ENCODE results near the gene WARS2. TPM values are rescaled to one million over a fixed set of nuclear protein-coding genes. Genes with fewer than 3 reads are reported as not detected.

WARS2 gene
- total and polyA plus RNA-seq, 7 donors, result 8.4 to 18.8 (median 10.9) TPM

DNA sequence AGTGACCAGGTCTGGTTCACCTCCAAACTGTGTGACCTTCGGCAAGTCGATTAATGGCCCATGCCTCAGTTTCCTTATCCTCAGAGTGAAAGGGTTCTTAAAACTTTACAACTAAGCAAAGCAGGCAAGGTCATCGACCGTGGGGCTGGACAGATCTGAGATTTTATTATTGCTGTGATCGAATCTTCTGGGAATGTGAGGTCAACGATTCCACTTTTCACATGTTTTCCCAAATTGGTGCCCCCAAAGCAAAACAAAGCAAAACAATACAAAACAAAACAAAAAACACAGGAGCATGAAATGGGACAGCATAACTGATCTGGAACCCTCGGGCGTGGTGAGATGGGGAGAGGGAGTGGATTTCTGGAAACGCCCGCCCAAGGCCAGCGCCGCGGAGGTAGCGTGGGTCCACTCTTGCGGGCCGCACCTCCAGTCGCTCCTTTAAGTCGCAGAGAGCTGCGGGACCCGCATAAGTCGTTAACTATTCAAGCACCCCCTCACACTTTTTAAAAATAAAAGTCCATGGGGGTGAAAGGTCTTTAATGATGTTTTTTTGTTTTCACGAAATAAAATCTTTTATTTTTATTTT, 148.1 kb downstream of the WARS2 start:
- no peak overlapping the region for H3K4me3 ChIP-seq
- intact Hi-C loops (cut with DNase I), result no loop called here
- no peak for TF ChIP-seq POLR2AphosphoS5 (IDR thresholded peaks at IDR 0.05)
- TF ChIP-seq POLR2A (IDR thresholded peaks at IDR 0.05), result no peak
- TF ChIP-seq, protein P1, sequence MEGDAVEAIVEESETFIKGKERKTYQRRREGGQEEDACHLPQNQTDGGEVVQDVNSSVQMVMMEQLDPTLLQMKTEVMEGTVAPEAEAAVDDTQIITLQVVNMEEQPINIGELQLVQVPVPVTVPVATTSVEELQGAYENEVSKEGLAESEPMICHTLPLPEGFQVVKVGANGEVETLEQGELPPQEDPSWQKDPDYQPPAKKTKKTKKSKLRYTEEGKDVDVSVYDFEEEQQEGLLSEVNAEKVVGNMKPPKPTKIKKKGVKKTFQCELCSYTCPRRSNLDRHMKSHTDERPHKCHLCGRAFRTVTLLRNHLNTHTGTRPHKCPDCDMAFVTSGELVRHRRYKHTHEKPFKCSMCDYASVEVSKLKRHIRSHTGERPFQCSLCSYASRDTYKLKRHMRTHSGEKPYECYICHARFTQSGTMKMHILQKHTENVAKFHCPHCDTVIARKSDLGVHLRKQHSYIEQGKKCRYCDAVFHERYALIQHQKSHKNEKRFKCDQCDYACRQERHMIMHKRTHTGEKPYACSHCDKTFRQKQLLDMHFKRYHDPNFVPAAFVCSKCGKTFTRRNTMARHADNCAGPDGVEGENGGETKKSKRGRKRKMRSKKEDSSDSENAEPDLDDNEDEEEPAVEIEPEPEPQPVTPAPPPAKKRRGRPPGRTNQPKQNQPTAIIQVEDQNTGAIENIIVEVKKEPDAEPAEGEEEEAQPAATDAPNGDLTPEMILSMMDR (IDR thresholded peaks at IDR 0.05), result no peak
- no peak for TF ChIP-seq EP300 (IDR thresholded peaks at IDR 0.05)
- 13 to 20% methylated on average over 22 of the region's 22 CpGs for WGBS, 2 donors
- peaks cover 0 to 2% (median 0%) of the 10 kb centered on the region in 4 donors for H3K9me3 ChIP-seq
- peaks cover 0 to 18% (median 14%) of the 10 kb centered on the region in 4 donors for H3K4me1 ChIP-seq
- H3K27me3 ChIP-seq, result peaks cover 76 to 100% (median 97%) of the 10 kb centered on the region in 3 donors
- H3K36me3 ChIP-seq, result no peaks in the 10 kb centered on the region
- no peak overlapping the region for H3K27ac ChIP-seq
- no peak for DNase-seq

DNA sequence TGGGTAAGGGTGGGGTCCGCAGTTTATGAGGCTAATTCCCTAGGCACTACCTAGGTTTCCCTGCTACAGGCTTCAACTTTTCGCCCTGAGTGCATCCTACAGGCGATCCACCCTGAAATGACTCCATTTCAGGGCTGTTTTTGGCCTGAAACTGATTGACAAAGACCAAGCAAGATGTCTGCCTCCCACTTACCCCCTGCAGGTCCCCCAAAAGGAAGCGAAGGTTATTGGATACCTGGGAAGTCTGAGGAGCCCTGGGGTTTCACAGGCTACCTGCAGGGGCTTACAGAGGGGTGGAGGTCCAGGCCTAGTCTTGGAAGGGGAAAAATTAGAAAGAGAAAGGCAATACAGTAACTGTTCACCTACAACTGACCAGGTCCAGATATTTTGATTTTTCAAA, 149.0 kb downstream of the WARS2 start:
- Histone ChIP-seq H3K9me3 (peaks cover 0 to 2% (median 0%) of the 10 kb centered on the region in 4 donors), H3K36me3 (no peaks in the 10 kb centered on the region), H3K27me3 (peaks cover 78 to 100% (median 97%) of the 10 kb centered on the region in 3 donors), H3K4me1 (peaks cover 0 to 27% (median 23%) of the 10 kb centered on the region in 4 donors), H3K4me3 (no peak overlapping the region), H3K27ac (no peak overlapping the region)
- no peak for DNase-seq
- intact Hi-C loops (cut with DNase I), result no loop called here
- 6 to 16% methylated on average over 4 of the region's 4 CpGs for WGBS, 2 donors
- no peak for TF ChIP-seq POLR2AphosphoS5 (IDR thresholded peaks at IDR 0.05)
- TF ChIP-seq POLR2A (IDR thresholded peaks at IDR 0.05), result no peak
- no peak for TF ChIP-seq EP300 (IDR thresholded peaks at IDR 0.05)
- TF ChIP-seq, protein P1 (IDR thresholded peaks at IDR 0.05), result no peak

DNA sequence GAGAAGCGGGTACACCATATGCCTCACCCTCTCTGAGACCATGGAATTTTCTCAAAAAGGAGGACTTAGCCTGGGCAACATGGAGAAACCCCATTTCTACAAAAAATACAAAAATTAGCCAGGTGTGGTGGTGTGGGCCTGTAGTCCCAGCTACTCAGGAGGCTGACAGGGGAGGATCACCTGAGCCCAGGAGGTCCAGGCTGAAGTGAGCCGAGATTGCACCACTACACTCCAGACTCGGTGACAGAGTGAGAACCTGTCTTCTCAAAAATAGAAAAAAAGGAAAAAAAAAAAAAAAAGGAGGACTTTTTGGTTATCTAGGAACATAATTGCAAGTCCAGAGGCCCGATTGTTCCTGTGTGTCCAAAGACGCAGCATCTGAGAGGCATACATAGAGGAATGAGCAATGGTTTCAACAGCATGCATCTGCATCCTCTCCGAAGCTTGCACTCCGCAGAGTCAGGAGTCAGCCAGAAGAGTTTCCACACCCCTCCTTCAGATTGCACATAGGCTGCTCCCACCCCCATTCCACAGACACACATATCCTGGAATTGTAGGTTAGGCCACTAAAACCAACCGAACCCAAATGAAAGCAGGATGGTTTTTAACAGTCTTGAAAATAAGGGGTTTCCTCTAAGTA, 149.8 kb downstream of the WARS2 start:
- Histone ChIP-seq H3K4me3 (no peak overlapping the region), H3K4me1 (peaks cover 0 to 34% (median 26%) of the 10 kb centered on the region in 4 donors), H3K27me3 (peaks cover 80 to 100% (median 97%) of the 10 kb centered on the region in 3 donors), H3K27ac (no peak overlapping the region), H3K9me3 (peaks cover 0 to 2% (median 0%) of the 10 kb centered on the region in 4 donors), H3K36me3 (no peaks in the 10 kb centered on the region)
- 43 to 53% methylated on average over 8 of the region's 8 CpGs for WGBS, 2 donors
- TF ChIP-seq EP300 (IDR thresholded peaks at IDR 0.05) (no peak), POLR2AphosphoS5 (IDR thresholded peaks at IDR 0.05) (no peak), POLR2A (IDR thresholded peaks at IDR 0.05) (no peak)
- TF ChIP-seq, protein P1 (IDR thresholded peaks at IDR 0.05), result no peak
- intact Hi-C loops (cut with DNase I), result no loop called here
- DNase-seq, result no peak

DNA sequence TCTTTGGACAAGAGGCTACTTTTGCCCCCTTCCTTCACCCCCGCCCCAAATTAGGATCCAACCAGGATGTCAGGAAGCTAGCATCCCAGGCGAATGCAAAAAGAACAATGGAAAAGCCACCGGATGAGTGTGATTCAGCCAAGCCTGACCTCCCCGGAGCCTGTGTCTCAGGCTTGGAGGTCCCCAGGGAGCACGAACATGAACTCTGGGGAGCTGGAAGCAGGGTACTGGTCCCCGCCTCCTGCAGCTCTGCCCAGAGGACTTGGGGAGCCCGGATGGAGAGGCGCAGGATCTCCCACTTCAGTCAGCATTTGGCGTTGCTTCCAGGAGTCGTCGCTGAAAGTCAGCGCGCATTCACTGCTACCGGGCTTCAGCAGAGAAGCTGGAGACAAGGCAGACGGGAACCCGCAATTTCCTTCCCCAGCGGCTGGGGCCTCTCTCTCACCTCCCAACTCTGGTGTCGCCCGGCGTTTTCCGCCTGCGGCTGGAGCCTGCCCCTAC, 150.5 kb downstream of the WARS2 start:
- WGBS, 2 donors, result 7 to 33% methylated on average over 22 of the region's 22 CpGs
- TF ChIP-seq POLR2A (IDR thresholded peaks at IDR 0.05), result no peak
- no peak for TF ChIP-seq POLR2AphosphoS5 (IDR thresholded peaks at IDR 0.05)
- TF ChIP-seq, protein P1 (IDR thresholded peaks at IDR 0.05), result no peak
- no peak for TF ChIP-seq EP300 (IDR thresholded peaks at IDR 0.05)
- Histone ChIP-seq H3K36me3 (no peaks in the 10 kb centered on the region), H3K27me3 (peaks cover 88 to 100% (median 98%) of the 10 kb centered on the region in 3 donors), H3K4me3 (no peak overlapping the region), H3K27ac (no peak overlapping the region), H3K4me1 (peaks cover 0 to 35% (median 32%) of the 10 kb centered on the region in 4 donors), H3K9me3 (peaks cover 0 to 2% (median 0%) of the 10 kb centered on the region in 4 donors)
- intact Hi-C loops (cut with DNase I), result loop anchor here (10.0 kb wide), 1 partner anchor 155 kb away; the partner anchor contains the start of gene WARS2
- no peak for DNase-seq

Data from sigmoid colon (tissue), 7 donors.